ENCODE data around the gene RTP4.

RTP4 gene, protein sequence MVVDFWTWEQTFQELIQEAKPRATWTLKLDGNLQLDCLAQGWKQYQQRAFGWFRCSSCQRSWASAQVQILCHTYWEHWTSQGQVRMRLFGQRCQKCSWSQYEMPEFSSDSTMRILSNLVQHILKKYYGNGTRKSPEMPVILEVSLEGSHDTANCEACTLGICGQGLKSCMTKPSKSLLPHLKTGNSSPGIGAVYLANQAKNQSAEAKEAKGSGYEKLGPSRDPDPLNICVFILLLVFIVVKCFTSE

GRCh38 chr3:187368251-187369088 lies at the start of gene RTP4:
TSS of gene RTP4 (plus strand) at chr3:187368385. CDS start at chr3:187368442, 57 bp downstream.
- peak; percentile 45 for DNase-seq (ENCODE audit: low spot score)

DNA sequence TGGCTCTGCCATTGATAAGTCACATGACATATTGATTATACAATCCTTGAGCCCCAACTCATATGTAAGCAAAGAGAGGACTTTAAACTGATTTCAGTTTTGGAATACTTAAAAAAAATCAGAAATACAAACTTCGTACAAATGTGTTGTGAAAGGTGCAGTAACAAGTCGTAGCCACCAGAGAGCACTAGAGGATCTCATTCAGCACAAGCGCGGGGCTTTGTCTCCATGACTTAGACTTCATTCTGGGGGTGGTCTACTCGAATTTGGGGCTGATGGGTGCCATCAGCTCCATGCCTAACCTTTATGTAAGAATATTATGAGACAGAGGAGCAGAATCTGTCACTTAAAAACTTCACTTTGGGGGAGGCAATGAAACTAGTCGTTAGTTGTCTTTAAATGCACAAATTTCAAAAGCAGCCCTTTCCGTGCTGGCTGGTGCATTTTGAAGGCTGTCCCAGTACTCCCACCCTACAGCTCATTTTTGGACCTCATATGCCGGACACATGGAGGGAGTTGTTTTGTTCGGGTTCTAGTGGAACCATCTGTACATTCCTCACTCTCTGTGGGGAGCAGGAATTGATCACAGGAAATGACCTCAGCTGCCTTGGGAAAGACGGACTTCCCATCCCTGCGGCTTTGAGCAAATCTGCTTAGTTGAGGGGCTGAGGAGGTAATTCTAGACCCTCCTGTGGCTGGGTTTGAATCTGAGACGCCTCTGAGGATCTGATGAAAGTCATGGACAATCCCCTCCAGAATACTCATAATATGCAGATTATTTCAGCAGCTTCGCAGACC lies 49.2 kb upstream of the RTP4 start:
- DNase-seq (ENCODE audit: low spot score), result peak; percentile 49

DNA sequence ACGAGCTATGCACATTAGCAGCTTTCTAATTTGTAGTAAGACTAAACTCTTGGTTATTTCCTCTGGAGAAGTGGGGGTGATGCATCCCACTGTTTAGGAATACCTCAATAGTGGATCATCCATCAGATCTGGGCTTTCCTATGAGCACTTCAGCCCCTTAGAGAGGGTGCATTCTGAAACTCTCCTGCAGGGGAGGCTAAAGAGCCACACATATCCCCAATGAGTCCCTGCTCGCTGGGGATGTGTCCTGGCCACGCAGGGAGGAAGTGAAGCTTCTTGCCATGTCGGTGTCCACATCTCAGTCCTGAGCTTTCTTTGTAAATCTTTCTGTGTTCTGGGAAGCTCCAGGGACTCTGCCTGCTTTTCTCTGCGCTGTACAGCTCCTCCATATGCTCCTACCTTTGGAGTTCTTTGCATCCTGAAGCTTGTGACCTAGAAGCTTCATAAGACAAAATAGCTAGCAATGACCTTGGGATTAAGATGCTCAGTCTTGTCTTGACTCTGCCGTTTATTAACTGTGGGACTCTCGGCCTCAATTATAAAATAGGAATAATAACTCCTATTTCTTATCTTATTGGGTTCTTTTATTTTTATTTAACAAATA lies 48.4 kb upstream of the RTP4 start:
- DNase-seq (ENCODE audit: low spot score), result peak; percentile 57

DNA sequence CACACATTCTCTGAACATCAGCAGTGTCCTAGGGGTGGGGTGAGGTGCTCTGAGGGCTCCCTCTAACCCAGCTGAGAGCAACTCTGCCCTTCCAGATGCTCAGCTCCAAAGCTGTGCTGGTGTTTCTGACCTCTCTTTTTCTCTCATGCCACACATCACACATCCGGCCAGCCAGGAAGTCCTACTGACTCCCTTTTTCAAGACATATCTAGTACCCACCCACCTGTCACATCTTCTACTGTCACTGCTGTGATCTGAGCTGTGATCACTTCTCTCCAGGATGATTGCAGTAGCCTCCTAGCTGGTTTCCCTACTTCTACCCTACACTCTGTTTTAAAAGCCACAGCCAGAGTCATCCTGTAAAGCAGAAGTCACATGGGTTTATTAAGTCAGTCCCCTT lies 46.4 kb upstream of the RTP4 start:
- DNase-seq (ENCODE audit: low spot score), result no peak

GRCh38 chr3:187322291-187322690 lies 45.9 kb upstream of the RTP4 start:
- DNase-seq (ENCODE audit: low spot score), result no peak

- no peak for DNase-seq (ENCODE audit: low spot score)
These were observed 45.1 kb upstream of the RTP4 start for GRCh38 chr3:187323091-187323490.

DNA sequence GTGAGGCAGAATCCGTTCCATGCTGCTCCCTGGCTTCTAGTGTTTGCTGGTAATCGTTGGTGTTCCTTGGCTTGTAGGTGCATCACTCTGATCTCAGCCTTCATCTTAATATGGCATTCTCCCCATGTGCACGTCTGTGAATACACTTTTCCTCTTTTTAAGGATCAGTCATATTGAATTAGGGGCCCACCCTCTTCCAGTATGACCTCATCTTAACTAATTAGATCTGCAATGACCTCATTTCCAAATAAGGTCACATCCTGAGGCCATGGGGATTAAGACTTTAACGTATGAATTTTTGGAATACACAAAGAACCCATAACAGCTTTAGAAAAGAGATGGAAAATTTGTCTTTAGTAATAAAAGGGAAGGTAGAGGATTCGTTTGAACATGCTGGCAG lies 42.6 kb upstream of the RTP4 start:
- no peak for DNase-seq (ENCODE audit: low spot score)

DNA sequence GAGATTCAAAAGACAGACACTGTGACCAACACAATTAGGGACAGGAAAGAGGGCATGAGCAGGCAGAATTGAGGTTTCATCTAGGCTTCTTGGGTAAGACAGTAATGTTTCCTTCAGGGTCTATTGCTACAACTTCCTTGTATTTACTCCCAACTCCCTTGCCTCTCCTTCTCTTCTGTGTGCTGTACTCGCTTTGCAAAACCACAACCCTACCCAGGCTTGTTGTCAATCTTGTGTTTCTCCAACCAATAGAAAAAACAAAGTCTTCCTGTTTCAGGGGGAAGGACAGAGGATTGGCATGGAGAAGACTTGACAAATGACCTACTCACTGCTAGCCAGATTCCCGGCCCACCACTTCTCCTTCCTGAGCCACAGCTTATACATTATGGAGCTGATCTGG lies 40.3 kb upstream of the RTP4 start:
- DNase-seq (ENCODE audit: low spot score), result no peak

- DNase-seq (ENCODE audit: low spot score), result no peak
These were observed 39.5 kb upstream of the RTP4 start for GRCh38 chr3:187328691-187329090.

GRCh38 chr3:187334904-187335303 lies 33.3 kb upstream of the RTP4 start:
- DNase-seq (ENCODE audit: low spot score), result no peak

- no peak for DNase-seq (ENCODE audit: low spot score)
These were observed 31.9 kb upstream of the RTP4 start for GRCh38 chr3:187336322-187336721.

- DNase-seq (ENCODE audit: low spot score), result no peak
These were observed 27.6 kb upstream of the RTP4 start for GRCh38 chr3:187340578-187340977.

DNA sequence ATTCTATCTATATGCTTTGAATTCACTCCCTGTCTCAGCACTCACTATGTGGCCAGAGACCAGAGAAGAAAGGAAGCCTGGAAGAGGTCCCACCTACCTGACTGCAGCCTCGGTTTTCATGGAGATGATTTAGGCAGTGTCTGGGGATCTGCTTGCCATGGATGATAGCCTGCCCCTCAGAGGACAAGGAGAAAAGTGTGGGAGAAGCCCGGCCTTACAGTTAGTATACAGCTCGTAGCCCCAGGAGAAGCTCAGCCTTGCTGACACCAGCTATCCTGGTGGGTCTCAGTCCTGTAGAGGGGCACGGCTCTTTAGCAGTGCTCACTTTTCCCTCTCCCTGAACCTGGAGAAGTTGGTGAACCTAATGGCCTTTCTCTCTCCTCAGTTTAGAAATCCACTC lies 25.9 kb upstream of the RTP4 start:
- no peak for DNase-seq (ENCODE audit: low spot score)

DNA sequence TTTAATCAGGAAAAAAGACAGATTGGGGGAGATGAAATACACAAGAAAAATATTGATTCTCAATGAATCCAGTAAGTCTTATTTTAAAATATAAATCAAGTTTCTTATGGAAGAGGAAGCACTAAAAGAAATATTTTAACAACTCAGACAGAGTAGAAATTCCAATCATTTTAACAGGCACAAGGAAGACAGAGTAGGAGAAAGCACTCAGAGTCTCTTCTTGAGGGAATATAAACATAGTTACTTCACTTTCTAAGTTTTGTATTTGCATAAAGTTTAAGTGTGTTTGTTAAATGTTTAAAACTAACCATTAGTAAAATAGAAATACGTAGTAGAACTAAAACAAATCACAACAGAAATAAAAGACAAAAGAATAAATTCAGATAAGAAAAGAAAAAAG lies 24.5 kb upstream of the RTP4 start:
- DNase-seq (ENCODE audit: low spot score), result no peak

GRCh38 chr3:187352581-187353575 lies 15.3 kb upstream of the RTP4 start:
- DNase-seq (ENCODE audit: low spot score), result no peak

GRCh38 chr3:187358068-187358467 lies 10.1 kb upstream of the RTP4 start:
- DNase-seq (ENCODE audit: low spot score), result no peak

- no peak for DNase-seq (ENCODE audit: low spot score)
These were observed 8.2 kb upstream of the RTP4 start for GRCh38 chr3:187359798-187360486.

GRCh38 chr3:187360596-187360995 lies 7.6 kb upstream of the RTP4 start:
- DNase-seq (ENCODE audit: low spot score), result no peak

DNA sequence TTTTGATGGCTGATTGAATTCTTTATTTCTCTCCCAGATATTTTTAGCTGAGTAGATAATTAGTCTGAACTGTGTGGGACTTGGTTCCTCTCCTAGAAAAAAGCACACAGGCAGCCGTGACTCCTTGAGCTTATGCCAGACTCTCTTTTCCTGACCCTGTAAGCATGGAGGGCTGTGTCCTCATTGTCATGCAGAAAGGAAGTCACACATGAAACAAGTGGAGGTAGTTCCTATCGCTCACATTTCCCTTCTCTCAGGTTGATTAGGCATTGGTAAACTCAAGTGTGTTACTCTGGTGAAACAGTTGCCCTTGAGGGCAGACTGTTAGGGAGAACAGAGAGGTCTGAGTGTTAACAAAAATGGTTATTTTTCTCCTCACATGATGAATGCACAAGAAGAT lies 6.3 kb upstream of the RTP4 start:
- DNase-seq (ENCODE audit: low spot score), result no peak

DNA sequence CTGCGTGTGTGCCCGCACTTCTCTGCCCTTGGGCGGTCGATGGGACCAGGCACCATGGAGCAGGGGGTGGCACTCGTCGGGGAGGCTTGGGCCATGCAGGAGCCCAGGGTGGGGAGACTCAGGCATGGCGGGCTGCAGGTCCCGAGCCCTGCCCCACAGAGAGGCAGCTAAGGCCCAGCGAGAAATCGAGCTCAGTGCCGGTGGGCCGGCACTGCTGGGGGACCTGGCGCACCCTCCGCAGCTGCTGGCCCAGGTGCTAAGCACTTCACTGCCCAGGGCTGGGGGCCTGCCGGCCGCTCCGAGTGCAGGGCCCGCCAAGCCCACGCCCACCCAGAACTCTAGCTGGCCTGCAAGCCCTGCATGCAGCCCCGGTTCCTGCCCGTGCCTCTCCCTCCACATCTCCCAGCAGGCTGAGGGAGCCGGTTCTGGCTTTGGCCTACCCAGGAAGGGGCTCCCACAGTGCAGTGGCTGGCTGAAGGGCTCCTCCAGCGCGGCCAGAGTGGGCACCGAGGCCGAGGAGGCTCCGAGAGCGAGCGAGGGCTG lies 553 bp upstream of the RTP4 start:
- DNase-seq (ENCODE audit: low spot score), result no peak

Data from SW480 (cell line).